ENCODE results near the gene HSPB9.

- TF ChIP-seq, protein P1, sequence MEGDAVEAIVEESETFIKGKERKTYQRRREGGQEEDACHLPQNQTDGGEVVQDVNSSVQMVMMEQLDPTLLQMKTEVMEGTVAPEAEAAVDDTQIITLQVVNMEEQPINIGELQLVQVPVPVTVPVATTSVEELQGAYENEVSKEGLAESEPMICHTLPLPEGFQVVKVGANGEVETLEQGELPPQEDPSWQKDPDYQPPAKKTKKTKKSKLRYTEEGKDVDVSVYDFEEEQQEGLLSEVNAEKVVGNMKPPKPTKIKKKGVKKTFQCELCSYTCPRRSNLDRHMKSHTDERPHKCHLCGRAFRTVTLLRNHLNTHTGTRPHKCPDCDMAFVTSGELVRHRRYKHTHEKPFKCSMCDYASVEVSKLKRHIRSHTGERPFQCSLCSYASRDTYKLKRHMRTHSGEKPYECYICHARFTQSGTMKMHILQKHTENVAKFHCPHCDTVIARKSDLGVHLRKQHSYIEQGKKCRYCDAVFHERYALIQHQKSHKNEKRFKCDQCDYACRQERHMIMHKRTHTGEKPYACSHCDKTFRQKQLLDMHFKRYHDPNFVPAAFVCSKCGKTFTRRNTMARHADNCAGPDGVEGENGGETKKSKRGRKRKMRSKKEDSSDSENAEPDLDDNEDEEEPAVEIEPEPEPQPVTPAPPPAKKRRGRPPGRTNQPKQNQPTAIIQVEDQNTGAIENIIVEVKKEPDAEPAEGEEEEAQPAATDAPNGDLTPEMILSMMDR (IDR thresholded peaks at IDR 0.05), result no peak
- TF ChIP-seq POLR2AphosphoS5 (IDR thresholded peaks at IDR 0.05) (no peak), POLR2A (IDR thresholded peaks at IDR 0.05) (no peak), EP300 (IDR thresholded peaks at IDR 0.05) (no peak)
Measured at GRCh38 chr17:42103221-42103954, 19.2 kb upstream of the HSPB9 start.
